AG04449 (cell line): ENCODE data around the gene CNR1.

ENCODE experiments used
- CTCF ChIA-PET: fragments of 350-600 bp; formaldehyde crosslinking; extraction: SDS; loops from one replicate; lab custom pipeline; 2021; ENCODE audit warnings: antibody characterized with exemption; lab: Yijun Ruan, JAX
- POLR2A ChIA-PET: fragments of 400-600, 350-600 bp; formaldehyde crosslinking; extraction: SDS; loops from one replicate; lab custom pipeline; 2020; ENCODE audit warnings: antibody characterized with exemption, inconsistent platforms; lab: Yijun Ruan, JAX
- DNase-seq: peaks from one replicate; pipeline ENCODE4 v3.0.0-alpha.2; 2010; ENCODE audit warnings: low read depth, low spot score
- H3K4me3 ChIP-seq: 2 replicates; pipeline ENCODE4 v1.5.1; 2011; ENCODE audit warnings: low read depth, mild to moderate bottlenecking, control low read depth, low read length
- TF ChIP-seq, protein P1 (sequence below): IDR thresholded peaks from one replicate; pipeline ENCODE4 v1.5.1; 2011; ENCODE audit warnings: mild to moderate bottlenecking, moderate library complexity, low read length, control low read depth, inconsistent platforms; ENCODE audit not compliant: insufficient read depth; ENCODE audit errors: missing control alignments

CNR1 gene

DNA sequence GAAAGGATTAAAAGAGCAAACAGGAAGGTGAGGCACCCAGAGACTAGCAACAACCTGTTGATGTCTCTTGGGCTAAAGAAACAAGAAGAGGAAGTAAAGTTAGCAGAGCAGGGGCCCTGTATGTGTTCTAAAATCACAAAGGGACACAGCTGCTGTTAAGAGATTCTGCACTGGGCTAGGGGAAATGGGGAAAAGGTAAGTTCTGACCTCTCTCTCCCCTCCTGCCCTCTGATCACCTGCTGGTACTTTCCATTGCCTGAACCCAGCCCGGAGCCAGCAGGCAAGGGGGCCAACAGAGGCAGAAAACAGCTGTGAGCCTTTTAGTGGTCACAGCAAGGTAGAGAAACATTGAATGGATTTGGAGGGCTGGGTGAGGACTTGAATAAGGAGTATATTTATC is 13.5 kb upstream of the CNR1 start:
- POLR2A ChIA-PET: no interaction called here
- DNase-seq: no peak
- CTCF ChIA-PET: interaction anchor here (0.8 kb wide), 1 partner anchor 21 kb away, joined by 3 read pairs; no protein-coding TSS in a partner anchor
- TF ChIP-seq, protein P1, sequence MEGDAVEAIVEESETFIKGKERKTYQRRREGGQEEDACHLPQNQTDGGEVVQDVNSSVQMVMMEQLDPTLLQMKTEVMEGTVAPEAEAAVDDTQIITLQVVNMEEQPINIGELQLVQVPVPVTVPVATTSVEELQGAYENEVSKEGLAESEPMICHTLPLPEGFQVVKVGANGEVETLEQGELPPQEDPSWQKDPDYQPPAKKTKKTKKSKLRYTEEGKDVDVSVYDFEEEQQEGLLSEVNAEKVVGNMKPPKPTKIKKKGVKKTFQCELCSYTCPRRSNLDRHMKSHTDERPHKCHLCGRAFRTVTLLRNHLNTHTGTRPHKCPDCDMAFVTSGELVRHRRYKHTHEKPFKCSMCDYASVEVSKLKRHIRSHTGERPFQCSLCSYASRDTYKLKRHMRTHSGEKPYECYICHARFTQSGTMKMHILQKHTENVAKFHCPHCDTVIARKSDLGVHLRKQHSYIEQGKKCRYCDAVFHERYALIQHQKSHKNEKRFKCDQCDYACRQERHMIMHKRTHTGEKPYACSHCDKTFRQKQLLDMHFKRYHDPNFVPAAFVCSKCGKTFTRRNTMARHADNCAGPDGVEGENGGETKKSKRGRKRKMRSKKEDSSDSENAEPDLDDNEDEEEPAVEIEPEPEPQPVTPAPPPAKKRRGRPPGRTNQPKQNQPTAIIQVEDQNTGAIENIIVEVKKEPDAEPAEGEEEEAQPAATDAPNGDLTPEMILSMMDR: no peak
- no peak overlapping the region for H3K4me3 ChIP-seq

DNA sequence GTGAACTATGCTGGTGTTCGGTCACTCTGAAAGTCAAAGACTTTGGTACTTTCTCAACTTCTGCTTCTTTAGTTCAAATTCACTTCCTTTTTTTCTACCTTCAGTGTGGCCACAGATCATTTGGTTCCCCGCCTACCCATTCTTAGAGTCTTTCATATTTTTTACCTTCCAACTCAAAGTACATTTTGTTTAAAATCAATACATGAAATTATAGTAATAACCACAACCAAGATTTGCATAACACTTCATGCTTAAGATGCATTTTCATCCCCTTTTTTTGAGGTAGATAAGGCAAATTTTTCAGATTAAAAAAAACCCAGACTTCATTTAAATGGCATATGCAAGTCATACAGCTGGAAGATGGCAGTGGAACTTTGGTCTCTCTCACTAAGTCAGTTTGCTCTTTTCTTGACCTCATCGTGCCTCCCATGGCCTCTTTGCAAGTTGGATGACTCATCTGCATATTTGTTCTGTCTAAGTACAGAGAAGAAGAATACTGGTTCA is 11.9 kb upstream of the CNR1 start:
- TF ChIP-seq, protein P1: no peak
- ChIA-PET CTCF (no interaction called here), POLR2A (no interaction called here)
- H3K4me3 ChIP-seq: no peak overlapping the region
- DNase-seq: no peak

DNA sequence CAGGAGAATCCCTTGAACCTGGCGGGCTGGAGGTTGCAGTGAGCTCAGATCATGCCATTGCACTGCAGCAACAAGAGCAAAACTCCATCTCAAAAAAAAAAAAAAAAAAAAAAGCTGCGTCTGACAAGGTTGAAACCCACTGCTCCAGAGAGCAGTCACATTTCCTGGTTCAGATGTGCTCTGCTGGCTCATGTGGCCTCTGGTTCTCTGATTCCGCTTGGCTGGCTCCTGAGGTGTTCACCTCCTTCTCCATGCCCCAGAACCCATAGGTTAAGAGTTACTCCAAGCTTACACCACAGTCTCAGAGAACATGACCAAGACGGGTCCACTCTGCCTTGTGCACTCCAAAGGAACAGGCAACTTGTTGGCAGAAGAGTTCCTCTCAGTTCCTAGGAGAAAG is 8.8 kb upstream of the CNR1 start:
- CTCF ChIA-PET: no interaction called here
- no peak overlapping the region for H3K4me3 ChIP-seq
- POLR2A ChIA-PET: no interaction called here
- TF ChIP-seq, protein P1: no peak
- DNase-seq: no peak

DNA sequence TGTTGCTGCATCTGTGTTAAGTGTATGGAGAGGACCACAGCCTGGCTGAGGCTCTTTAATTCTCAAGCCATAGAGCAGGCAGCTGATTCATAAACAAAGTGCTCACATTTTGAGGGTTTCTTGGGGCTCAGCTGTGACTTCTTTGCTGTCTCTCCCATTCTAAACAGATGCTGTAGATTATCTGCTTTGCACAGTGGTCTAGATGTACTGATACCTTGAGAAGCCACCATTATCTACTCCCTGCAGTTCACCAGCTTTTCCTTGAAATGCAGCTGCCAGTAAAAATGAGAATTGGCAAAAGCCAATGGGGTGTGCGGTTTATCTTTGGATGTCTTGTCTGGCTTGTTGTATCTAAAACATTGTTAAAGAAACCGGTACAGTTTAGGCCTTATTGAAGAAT is 5.2 kb upstream of the CNR1 start:
- no peak overlapping the region for H3K4me3 ChIP-seq
- TF ChIP-seq, protein P1: no peak
- ChIA-PET CTCF (no interaction called here), POLR2A (no interaction called here)
- no peak for DNase-seq

DNA sequence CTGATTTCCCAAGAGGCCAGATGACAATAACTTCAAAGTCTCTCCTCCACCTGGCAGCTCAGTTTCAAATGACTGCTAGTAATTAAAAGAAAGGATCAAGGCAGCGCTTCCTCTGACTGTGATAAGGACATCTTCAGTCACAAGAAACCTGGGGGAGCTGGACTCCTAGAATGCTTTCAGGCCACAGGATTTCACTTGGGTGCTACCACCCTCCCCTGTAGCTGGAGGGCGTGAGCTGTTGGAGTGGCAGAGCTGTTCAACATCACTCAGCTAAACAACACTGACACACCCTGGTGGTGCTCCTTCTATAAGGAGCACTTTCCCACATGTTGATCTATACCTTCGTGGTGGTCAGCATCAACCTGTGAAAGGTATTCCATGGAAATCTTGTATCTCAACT is 2.2 kb upstream of the CNR1 start:
- CTCF ChIA-PET: no interaction called here
- POLR2A ChIA-PET: no interaction called here
- TF ChIP-seq, protein P1: no peak
- DNase-seq: no peak
- H3K4me3 ChIP-seq: no peak overlapping the region

DNA sequence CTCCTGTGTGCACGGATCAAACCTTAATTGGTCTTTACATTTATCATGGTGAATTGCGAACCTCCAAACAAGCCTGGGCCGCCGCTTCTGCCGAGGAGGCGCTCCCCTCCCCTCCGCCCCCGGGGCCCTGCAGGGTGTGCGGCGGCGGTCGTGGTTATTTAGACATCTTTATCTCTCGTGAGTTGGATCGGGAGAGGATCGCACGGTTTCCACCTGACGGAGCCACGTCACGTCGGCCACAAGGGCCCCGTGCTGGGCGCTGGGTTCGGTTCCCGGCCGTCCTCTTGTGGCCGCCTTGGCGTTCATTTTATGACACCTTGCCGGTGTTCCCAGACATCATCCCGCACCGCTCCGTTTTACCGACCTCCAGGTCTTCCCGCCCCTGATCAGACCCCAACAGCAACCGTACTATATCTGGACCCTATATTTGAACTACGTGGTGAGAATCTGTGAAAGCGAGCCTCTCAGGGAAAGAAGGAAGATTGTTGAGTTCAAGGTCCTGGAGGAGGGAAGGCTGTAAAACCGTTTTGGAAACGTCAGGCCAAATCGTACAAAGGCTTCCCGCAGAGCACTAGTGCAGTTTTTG is 1.3 kb upstream of the CNR1 start:
- TF ChIP-seq, protein P1: no peak
- ChIA-PET CTCF (no interaction called here), POLR2A (no interaction called here)
- DNase-seq: no peak
- H3K4me3 ChIP-seq: no peak overlapping the region
